Stomach (tissue), 9 donors: ENCODE results near the gene IFT172. TPM values are rescaled to one million over a fixed set of nuclear protein-coding genes. Genes with fewer than 3 reads are reported as not detected.

Experiments
- DNase-seq, 2 donors: peaks; one replicate each; pipeline versions ENCODE4 v3.0.0 to v3.0.0-alpha.2; 2013 to 2019
- H3K27ac ChIP-seq, 5 donors: fragments of 200-600 bp in 4 of 5; sonication (generic) in 4 of 5; one replicate each; pipeline ENCODE4 v1.5.1; 2013 to 2019; ENCODE audit warnings: mild to moderate bottlenecking in 1 of 5, moderate library complexity in 1 of 5
- H3K27me3 ChIP-seq, 3 donors: fragments of 200-600 bp; sonication (generic); one replicate each; pipeline ENCODE4 v1.5.1; 2017 to 2019; ENCODE audit warnings: mixed run types in 1 of 3
- H3K36me3 ChIP-seq, 4 donors: fragments of 200-600 bp; sonication (generic); 1 replicate in 3 of 4; 2 replicates in 1 of 4; pipeline ENCODE4 v1.5.1; 2016 to 2019
- H3K4me1 ChIP-seq, 4 donors: fragments of 200-600 bp; sonication (generic); one replicate each; pipeline ENCODE4 v1.5.1; 2016 to 2019
- H3K4me3 ChIP-seq, 4 donors: fragments of 200-600 bp; sonication (generic) in 3 of 4; one replicate each; pipeline ENCODE4 v1.5.1; 2016 to 2019; ENCODE audit warnings: mild to moderate bottlenecking in 1 of 4
- H3K9me3 ChIP-seq, 4 donors: fragments of 200-600 bp; sonication (generic); one replicate each; pipeline ENCODE4 v1.5.1; 2016 to 2019
- CTCF ChIP-seq, 7 experiments: fragments of 450-650 bp in 4 of 7; fragments of 200-600 bp in 3 of 7; sonication (generic) in 3 of 7; IDR thresholded peaks; one replicate each; pipeline ENCODE4 v1.5.1; 2016 to 2019; ENCODE audit warnings: antibody characterized with exemption in 7 of 7, control low read depth in 2 of 7, mild to moderate bottlenecking in 1 of 7
- EP300 ChIP-seq: sonication (generic); formaldehyde crosslinking; IDR thresholded peaks from one replicate; pipeline ENCODE4 v1.6.1; 2017; ENCODE audit warnings: antibody characterized with exemption
- POLR2A ChIP-seq, 4 donors: fragments of 450-650 bp; IDR thresholded peaks; one replicate each; pipeline ENCODE4 v1.6.1; 2016; ENCODE audit warnings: antibody characterized with exemption in 4 of 4, control low read depth in 2 of 4, mild to moderate bottlenecking in 1 of 4, moderate library complexity in 1 of 4
- POLR2AphosphoS5 ChIP-seq, 3 donors: sonication (generic); formaldehyde crosslinking; IDR thresholded peaks; one replicate each; pipeline ENCODE4 v1.6.1; 2016; ENCODE audit warnings: antibody characterized with exemption in 3 of 3
- WGBS, 5 donors: extraction: QIAGEN DNeasy Blood & Tissue Kit in 3 of 5; methylation state at CpG; one replicate each; pipeline versions ENCODE4 v1.1.5 to v1.1.7; 2013 to 2018; 5-methylcytosine and 5-hydroxymethylcytosine counted together
- intact Hi-C: fragments of 100-400 bp; cut with DNase I; formaldehyde crosslinking; loops from one replicate; pipeline ENCODE4 v1.15.1; 2023; ENCODE audit warnings: low total_unique reads
- polyA plus RNA-seq, 3 donors: library from polyadenylated mRNA; stranded (reverse); fragments of 200-250 nt; gene quantifications; one replicate each; pipeline ENCODE4 v1.2.3, GENCODE V29; 2013
- total RNA-seq, 5 donors: library from RNA; depleted of rRNA; stranded (reverse); fragments of >200 nt; gene quantifications; one replicate each; pipeline versions ENCODE4 v1.1.0 to v1.2.3, GENCODE V29; 2014 to 2016
- donor health status: healthy with polysubstance abuse.
- donor health status: Bipolar disorder and iron deficiency.
- donor health status: healthy.

Gene IFT172
- total and polyA plus RNA-seq, 8 donors = 7.4 to 88.1 (median 37.2) TPM

GRCh38 chr2:27518113-27518781 lies 28.7 kb upstream of the IFT172 start:
- no peak for DNase-seq
- intact Hi-C loops = no loop called here
- 55 to 67% (median 61%) methylated on average over 5 of the region's 5 CpGs for WGBS, 5 donors
- Histone ChIP-seq H3K27me3 (peaks cover 0 to 33% (median 0%) of the 10 kb centered on the region in 3 donors), H3K27ac (no peak overlapping the region), H3K9me3 (no peaks in the 10 kb centered on the region), H3K4me1 (no peaks in the 10 kb centered on the region), H3K36me3 (peaks cover 0 to 4% (median 0%) of the 10 kb centered on the region in 4 donors), H3K4me3 (no peak overlapping the region)
- TF ChIP-seq POLR2AphosphoS5 (IDR thresholded peaks at IDR 0.05) = no peak
- no peak for TF ChIP-seq EP300
- TF ChIP-seq POLR2A (IDR thresholded peaks at IDR 0.05) = no peak
- no peak for TF ChIP-seq CTCF (IDR thresholded peaks at IDR 0.05)

GRCh38 chr2:27509326-27509725 lies 19.8 kb upstream of the IFT172 start:
- TF ChIP-seq POLR2A (IDR thresholded peaks at IDR 0.05) = no peak
- no peaks in the 10 kb centered on the region for H3K27me3 ChIP-seq
- H3K27ac ChIP-seq = no peak overlapping the region
- H3K9me3 ChIP-seq = no peaks in the 10 kb centered on the region
- no peaks in the 10 kb centered on the region for H3K36me3 ChIP-seq
- peaks cover 0 to 7% (median 2%) of the 10 kb centered on the region in 4 donors for H3K4me1 ChIP-seq
- DNase-seq = no peak
- intact Hi-C loops = no loop called here
- WGBS, 5 donors = 35 to 54% (median 42%) methylated on average over 6 of the region's 6 CpGs
- no peak overlapping the region for H3K4me3 ChIP-seq

- DNase-seq = no peak
- H3K4me3 ChIP-seq = no peak overlapping the region
- no peaks in the 10 kb centered on the region for H3K9me3 ChIP-seq
- intact Hi-C loops = no loop called here
- H3K4me1 ChIP-seq = peaks cover 0 to 7% (median 2%) of the 10 kb centered on the region in 4 donors
- WGBS, 5 donors = 68 to 73% (median 71%) methylated on average over 4 of the region's 4 CpGs
- no peaks in the 10 kb centered on the region for H3K27me3 ChIP-seq
- H3K36me3 ChIP-seq = no peaks in the 10 kb centered on the region
- no peak overlapping the region for H3K27ac ChIP-seq
- no peak for TF ChIP-seq POLR2AphosphoS5 (IDR thresholded peaks at IDR 0.05)
- TF ChIP-seq POLR2A (IDR thresholded peaks at IDR 0.05) = no peak
- TF ChIP-seq EP300 = no peak
- TF ChIP-seq CTCF (IDR thresholded peaks at IDR 0.05) = no peak
Measured at GRCh38 chr2:27507293-27507692, 17.8 kb upstream of the IFT172 start.

GRCh38 chr2:27506587-27506986 lies 17.0 kb upstream of the IFT172 start:
- Histone ChIP-seq H3K27ac (no peak overlapping the region), H3K9me3 (no peaks in the 10 kb centered on the region), H3K4me3 (no peak overlapping the region), H3K27me3 (no peaks in the 10 kb centered on the region), H3K36me3 (no peaks in the 10 kb centered on the region), H3K4me1 (peaks cover 0 to 7% (median 2%) of the 10 kb centered on the region in 4 donors)
- DNase-seq = no peak
- WGBS, 5 donors = 87 to 92% (median 89%) methylated on average over 6 of the region's 6 CpGs
- no peak for TF ChIP-seq CTCF (IDR thresholded peaks at IDR 0.05)
- TF ChIP-seq EP300 = no peak
- TF ChIP-seq POLR2AphosphoS5 (IDR thresholded peaks at IDR 0.05) = no peak
- no peak for TF ChIP-seq POLR2A (IDR thresholded peaks at IDR 0.05)
- intact Hi-C loops = no loop called here

- no peak for DNase-seq
- Histone ChIP-seq H3K27me3 (no peaks in the 10 kb centered on the region), H3K36me3 (no peaks in the 10 kb centered on the region), H3K9me3 (no peaks in the 10 kb centered on the region), H3K4me3 (no peak overlapping the region), H3K27ac (no peak overlapping the region), H3K4me1 (peaks cover 0 to 2% (median under 1%) of the 10 kb centered on the region in 4 donors)
- TF ChIP-seq EP300 (no peak), CTCF (IDR thresholded peaks at IDR 0.05) (no peak), POLR2A (IDR thresholded peaks at IDR 0.05) (no peak), POLR2AphosphoS5 (IDR thresholded peaks at IDR 0.05) (no peak)
- intact Hi-C loops = no loop called here
- 80 to 90% (median 86%) methylated on average over 4 of the region's 4 CpGs for WGBS, 5 donors
Measured at GRCh38 chr2:27502142-27502541, 12.6 kb upstream of the IFT172 start.
